ENCODE results near the gene C21orf91.

Gene C21orf91

DNA sequence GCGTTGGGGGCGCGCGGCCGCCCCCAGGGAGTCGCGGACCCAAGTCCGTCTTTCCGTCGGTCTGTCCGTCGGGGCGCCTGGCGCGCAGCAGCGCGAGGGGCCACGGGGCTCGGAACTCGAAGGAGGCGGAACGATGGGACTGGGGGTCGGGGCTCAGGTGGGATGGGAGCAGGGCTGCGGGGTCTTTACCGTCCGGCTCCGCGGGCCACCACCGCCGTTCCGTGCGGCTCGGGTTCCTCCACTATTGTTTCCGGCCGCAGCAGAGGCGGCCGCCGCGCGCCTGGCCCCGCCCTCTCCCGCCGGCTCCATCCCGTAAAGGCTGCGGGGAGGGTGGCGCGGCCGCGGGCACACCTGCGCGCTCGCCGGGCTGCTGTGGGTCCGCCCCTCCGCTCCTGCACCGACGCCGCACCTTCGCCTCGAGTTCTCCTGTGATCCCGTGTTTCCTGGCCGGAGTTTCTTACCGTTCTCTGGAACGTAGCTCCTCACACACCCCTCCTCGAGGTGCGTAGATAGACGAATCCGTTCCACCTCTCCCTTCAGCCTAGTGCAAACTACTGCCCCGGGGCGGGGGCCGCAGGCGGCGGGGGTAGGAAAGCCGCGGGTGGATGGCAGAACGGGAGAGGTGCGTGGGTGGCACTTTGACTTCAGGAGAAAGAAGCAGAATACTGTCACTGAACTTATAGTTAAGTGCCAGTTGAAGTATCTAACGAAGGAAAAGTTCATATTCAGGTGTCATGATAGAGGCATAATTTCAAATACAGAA, at the start of gene C21orf91:
Gene C21orf91 (minus strand): TSS at position 243 of the 763 bp plus-strand sequence. CDS start 1,038 bp downstream, outside the sequence.
- DNase-seq = peak; percentile 89

DNA sequence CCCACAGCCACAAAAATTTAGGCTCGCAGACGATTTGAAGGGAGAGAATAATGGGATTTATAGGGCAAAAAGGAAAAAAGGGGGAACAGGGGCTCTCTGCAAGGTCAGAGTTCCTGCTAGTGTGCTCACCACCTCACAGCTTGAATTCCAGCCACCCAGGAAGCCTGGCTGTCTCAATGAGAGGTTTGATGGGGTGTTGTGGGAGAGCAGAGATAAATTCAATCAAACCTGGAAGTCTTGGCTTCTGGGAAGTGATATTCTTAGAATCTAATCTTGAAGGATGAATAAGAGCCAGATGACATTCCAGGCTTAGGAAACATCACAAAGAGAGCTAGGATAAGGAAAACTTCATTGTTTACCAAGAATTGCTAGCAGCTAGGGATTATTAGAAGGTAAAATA, 47.4 kb upstream of the C21orf91 start:
- no peak for DNase-seq

DNA sequence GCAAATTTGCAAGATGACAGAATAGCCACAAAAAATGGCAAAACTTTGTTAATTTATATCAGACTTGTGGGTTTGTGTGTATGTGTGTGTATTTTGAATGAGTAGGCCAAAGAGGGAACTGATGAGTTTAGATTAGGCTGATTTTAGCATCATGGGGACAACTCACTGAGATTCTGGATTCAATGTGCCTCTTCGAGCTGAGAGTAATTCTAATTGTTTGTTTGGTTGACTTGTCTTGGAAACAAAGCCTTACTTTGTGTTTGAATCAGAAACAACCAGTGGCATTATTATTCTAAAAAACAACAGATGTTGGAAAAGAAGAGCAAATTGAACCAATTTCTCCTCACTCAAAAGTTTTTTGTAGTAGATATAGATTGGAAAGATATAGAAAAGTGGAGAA, 40.5 kb upstream of the C21orf91 start:
- DNase-seq = no peak

DNA sequence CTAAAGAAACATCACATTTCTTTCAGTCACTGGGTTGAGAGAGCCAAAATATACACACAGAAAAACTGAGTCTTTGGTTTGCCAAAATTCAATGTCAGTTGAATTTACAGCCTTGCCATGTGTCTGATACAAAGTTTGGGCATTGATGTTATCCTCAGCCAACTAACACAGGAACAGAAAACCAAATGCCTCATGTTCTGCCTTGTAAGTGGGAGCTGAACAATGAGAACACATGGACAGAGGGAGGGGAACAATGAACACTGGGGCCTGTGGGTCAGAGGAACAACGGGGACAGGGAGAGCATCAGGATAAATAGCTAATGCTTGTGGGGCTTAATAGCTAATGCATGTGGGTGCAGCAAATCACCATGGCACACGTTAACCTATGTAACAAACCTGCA, 39.6 kb upstream of the C21orf91 start:
- no peak for DNase-seq

DNA sequence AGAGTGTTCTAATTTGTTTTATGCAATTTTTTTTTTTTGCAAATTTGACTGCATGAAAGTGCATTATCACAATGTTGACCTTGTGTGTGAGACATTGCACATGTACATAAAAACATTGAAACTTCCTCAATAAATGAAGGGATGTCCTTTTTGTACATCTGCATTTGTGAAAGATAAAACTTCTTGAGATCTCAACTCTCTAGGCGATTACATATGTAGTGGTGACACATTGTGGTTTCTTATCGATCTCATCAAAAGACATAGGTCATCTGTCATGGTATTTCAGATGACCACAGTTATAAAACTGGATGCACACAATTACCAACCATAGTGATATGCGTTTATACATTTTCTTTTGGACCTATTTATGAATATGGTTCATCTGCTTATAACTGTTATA, 35.6 kb upstream of the C21orf91 start:
- no peak for DNase-seq

DNA sequence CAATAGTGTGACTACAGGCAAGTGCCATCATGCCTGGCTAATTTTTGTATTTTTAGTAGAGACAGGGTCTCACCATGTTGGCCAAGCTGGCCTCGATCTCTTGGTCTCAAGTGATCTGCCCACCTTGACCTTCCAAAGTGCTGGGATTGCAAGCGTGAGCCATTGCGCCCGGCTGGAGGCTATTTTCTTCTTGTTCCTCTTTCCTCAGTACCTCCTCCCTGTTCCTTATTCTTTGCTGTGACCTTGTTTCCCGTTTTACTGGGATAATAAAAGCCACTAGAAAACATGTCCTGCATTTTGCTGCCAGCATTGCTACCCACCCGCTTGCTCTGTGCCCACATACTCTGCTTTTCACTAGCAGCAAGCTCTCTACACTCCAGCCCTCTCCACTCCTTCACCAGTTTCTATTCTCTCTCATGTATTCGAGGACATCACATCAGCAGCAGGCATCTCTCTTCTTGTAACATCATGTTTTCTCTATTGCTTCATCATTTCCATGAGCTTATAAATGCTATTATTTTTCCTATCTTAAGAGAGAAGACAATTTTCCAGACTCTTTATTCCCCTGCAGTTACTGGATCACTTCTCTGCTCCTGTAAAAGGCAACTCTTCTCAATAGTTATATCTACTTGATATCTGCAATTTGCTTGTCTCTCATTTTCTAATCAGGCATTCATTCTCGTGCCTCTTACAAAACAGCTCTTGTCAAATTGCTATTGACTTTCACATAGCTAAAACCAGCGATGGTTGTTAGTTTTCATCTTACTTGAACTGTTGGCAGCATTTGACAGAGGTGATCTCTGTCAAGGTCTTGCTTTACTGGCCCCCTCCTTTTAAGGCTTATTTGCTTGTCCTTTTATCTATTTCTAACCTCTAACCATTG, 34.5 kb upstream of the C21orf91 start:
- DNase-seq = no peak

DNA sequence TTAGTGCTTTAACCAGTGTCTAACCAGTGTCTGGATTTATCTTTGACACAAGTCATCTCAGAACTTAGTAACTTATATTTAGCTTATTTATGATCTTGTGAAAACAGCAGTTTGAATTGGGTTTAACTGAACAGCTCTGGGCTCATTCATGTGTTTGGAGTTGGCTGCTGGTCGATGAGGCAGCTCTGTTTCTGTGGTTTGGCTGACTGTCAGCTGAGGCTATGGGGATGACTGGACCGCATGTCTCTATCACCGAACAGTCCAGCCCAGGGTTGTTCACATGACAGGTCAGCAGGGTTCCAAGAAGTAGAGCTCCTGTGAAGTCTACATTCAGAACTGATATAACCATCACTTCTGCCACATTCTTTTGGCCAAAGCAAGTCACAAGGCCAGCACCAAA, 29.1 kb upstream of the C21orf91 start:
- no peak for DNase-seq

DNA sequence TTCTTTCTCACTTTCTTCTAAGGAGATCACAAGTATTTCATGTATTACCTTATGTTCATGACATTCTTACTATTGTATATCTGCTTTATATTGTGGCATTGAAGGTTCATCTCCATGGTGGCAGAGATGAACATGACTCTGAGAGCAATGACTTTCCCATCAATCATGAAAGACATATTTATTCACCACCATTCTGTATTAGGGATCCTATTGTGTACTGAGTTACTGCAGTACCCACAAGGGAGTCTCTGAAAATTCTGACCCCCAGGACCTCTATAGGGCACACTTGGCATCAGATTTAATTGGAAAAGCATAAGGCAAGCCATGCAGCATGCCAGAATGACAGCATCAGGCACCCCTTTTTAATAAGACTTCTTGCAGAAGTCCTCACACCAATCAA, 21.9 kb upstream of the C21orf91 start:
- DNase-seq = no peak

DNA sequence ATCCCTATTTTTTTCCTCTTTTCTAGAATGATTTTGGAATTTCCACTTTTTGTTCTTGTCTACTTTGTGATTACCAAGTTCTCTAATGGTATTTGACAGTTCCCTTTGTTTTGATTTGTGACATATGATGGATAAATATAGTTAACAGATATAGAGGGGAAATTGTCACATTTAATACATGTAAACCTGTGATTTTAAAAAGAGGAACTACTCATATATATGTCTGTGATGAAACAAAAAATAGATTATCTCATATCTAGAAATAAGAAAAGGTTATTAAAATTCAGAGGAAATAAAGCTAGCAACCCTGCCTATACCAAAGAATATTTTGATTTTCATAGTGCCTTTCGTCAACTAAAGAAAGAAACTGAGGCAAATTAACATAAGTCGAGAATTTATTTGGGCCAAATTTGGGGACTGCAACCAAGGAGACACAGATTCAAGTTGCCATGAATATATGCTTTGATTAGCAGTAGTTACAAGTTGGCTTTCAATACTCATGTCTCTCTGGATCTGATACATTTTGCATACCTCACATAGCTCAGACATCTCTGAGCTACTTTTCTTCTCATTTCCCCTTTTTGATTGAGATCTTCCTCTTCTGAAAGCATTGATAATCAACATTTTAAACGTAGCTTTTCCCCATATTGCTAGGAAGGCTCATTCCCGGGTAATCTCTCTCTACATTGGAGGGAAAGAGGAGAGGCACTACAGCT, 15.6 kb upstream of the C21orf91 start:
- no peak for DNase-seq

DNA sequence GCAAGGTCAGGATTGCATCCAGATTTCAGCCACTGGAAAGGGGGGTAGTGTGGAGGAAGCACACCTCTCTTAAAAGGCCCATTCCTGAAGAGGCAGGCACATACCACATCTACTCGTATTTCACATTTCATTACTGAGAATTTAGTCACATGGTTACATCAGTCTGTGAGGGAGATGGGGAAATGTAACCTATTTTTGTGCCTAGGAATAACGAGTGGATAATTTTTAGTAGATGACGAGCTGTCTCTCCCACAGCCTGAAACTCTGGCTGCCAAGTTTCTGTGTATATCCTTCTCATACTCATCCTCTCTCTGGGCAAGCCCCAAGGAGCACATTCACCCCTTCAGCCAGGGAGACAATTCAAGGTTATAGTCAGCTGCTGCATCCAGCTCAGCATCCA, 10.3 kb upstream of the C21orf91 start:
- no peak for DNase-seq

DNA sequence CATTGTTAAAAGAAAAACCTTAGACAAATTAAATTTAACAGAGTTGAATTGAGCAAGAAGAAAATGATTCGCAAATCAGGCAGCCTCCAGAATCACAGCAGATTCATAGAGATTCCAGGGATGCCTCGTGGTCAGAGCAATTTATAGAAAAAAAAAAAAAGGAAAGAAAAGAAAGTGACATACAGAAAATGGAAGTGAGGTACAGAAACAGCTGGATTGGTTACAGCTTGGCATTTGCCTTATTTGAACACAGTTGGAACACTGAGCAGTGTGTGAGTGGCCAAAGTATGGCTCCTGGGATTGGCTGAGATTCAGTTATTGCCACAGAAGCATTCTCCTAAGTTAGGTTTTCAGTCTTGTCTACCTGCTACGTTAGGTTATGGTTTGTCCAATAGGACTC, 9.1 kb upstream of the C21orf91 start:
- DNase-seq = no peak

DNA sequence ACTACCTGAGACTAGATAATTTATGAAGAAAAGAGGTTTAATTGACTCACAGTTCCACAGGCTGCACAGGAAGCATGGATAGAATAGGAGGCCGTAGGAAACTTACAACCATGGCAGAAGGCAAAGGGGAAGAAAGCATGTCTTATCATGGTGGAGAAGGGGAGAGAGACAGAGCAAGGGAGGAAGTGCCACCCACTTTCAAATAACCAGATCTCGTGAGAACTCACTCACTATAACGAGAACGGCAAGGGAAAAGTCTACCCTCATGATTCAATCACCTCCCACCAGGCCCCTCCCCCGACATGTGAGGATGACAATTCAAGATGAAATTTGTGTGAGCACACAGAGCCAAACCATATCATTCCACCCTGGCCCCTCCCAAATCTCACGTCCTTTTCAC, 4.7 kb upstream of the C21orf91 start:
- no peak for DNase-seq

DNA sequence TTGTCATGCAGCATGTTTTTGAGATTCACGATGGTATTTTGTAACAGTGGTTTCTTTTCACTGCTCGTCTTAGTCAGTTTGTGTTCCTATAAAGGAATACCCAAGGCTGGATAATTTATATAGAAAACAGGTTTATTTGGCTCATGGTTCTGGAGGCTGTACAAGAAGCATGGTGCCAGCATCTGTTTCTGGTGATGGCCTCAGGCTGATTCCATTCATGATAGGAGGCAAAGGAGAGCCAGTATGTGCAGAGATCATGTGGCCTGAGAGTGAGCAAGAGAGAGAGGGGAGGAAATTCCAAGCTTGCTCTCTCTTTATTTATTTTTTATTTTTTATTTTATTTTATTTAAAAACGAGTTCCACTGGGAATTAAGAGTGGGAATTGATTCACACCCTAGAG, 2.0 kb upstream of the C21orf91 start:
- no peak for DNase-seq

DNA sequence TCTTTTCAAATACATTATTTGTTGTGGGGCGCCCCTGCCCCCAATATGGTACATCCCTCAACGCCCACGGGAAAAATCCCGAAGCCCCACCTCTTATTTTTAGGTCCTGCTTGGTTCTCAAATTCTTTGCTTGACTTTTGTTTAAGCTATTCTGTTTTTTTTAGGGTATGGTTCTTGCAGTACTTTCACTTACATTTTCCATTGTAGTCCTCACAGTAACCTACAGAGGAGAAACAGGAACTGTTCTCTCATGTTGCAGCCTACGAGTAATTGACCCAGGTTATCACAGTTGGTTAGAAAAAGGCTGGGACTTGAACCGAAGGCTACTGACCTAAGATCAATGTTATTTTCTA, 697 bp upstream of the C21orf91 start:
- DNase-seq = no peak

DNA sequence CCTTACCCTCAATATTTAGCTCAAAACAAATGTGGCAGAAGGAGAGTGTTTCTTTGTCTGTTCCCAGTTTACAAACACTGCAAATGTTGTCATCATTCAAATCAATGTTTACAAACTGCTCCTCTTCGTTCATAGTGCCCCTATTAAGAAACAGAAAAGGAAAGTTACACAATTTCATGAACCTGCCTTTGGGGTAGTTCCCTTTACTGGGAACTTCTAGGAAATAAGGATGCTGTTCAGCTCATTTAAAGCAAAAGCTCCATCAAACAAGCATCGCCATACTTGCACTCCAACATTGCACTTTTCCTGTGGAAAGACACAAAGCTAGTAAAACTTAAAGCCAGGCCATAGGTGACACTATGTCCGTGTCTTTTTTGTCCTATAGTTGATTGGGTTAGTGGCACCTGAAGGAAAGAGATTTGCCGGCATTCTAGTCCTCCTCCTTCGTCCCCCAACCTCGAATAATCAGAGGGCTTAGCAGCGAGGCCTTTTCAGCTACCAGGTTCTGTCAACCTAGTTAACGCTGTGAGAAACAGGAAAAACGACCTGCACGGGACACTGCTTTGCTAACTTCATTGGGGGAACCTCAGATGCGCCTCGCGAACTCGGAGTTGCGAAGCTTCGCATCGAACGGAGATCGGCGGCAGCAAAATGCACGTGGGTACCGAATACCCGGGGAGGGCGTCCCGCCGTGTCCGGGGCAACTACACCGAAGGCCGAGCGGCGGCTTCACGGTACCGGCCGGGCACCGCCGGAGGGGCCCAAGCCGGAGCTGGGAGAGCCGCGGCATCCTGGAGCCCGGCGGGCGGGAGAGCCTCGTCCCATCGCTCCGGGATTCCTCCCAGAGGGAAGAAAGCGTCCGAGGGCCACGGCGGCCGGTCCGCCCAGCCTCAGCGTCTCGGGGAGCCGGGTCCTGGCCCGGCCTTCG, 706 bp downstream of the C21orf91 start:
- peak; percentile 39 for DNase-seq

DNA sequence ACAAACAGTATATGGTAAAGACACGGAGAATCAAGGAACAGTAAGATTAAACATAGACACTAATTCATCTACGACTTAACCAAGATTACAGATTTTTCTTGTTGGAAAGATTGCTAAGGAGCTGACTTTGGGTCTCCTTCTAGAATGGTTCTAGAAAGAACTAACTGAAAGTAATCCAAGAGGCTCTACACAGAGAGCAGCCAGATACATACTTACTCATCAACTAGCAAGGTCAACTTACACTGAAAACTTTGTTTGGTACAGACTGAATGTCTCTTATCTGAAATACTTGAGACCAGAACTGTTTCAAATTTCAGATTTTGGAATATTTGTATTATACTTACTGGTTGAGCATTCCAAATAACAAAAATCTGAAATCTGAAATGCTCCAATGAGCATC, 5.8 kb downstream of the C21orf91 start:
- DNase-seq = no peak

DNA sequence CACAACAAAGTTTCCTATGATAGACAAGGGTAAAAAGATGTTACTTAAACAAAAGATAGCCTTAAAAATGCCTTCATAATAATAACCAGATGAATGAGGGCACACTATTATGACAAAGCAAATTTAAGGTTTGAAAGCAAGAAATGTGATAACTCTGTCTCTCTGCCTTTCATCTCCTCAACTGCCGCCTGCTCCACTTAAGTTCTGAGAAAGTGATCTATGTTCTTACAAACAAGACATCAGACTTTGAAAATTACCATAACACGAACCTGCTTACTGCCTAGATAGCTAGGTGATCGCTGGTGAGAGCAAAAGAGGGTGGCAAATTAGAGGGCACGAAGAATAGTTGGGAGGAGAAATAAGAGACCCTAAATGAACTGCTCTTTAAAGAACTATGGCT, 13.2 kb downstream of the C21orf91 start:
- no peak for DNase-seq

DNA sequence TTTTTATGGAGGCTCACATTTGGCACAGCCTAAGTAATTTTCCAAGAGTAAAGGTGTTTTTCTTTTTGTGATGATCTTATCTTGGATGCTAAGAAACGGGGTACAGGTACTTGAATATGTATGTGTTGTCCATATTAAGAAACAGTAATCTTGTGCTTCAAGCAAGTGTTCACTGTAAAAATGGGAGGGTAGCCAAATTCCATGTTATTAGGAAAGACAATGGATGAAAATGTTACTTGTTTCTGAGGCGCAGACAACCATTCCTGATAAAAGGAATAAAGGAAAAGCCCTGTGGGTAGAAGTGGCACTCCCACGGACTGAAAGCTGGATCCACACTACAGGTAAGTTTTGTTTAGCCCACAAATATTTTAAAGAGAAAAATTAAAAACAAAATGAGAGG, 15.6 kb downstream of the C21orf91 start:
- no peak for DNase-seq

DNA sequence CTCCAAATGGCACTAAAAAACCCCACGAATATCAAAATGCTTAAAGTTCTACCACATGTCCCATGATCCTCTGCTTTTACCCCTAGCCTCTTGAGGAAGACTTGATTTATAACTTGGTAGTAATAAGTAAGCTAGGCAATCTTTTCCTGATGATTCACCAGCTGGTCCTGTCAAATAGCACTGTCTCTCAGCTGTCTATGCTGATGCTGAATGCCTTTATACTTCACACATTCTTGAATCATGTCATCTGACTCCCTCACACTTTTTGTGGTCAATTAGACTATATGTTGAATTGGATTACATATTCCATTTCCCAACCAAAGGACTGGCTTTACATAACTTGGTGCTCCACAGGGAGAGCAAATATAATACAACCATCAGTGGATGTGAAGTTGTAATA, 16.6 kb downstream of the C21orf91 start:
- DNase-seq = no peak

DNA sequence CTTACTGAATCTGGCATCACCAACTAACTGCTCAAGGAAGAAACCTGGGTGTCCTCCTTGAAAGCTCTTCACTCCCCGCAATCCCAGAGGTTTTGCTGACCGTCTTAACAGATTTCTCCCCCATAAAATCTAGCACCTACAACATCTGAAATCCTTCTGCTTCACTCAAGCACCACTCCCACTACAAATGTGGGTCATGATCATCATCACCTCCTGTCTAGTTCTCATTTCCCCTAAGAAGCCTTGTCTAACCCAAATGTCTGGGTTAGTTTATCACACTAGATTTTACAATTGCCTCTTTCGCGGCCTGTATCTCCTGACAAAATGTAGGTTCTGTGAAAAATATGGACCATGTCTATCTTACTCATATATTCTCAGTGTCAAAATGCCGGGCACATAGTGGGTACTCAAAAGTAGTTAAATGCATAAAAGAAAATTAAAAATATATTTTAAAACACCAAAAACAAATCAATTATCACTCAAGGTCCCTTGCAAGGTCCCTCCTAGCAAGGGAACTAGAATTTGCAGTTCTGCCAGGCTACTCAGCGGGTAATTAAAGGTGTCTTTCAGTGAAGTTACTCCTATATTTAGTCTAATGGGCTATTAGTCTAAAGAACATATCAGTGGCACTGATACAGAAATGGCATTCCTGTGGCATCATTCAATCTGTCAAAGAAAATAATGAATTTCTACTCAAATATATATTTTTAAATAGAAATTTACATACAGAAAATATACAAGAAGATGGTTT, 19.6 kb downstream of the C21orf91 start:
- no peak for DNase-seq

DNA sequence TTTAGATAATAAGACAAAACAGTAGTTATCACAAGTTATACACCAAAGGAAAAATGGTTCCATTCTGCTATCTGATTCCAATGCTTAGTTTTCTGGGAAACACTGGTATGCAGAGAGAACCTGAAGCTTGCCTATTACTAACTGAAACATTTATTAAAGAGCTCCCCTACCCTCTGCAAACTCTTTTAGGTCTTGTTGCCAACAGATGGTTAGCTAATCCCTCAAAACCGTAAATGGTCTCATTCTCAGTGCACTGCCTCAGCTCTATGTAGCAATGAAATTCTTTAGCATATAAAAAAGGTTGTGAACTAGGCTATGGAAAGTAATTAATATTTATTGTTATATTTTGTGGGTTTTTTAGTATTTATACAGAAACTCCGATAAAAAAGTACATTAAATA, 20.4 kb downstream of the C21orf91 start:
- no peak for DNase-seq

DNA sequence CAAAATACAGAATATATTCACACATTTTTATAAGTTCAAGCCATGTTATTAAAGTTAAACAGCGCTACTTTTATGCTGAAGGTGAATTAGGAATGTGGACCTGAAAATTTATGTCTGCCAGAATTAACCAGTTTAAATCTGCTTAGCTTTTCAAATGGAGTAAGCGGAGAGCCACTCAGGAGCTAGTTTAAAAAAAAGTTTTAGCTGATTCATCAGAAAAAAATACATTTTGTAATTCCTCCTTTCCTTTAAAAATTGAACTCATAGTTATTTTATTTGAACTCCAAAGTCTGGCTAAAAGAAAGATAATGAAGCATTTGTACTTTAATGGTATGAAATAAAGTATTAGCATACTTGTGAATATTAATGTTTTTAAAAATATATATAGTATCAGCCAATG, 21.2 kb downstream of the C21orf91 start:
- DNase-seq = no peak

All from CD4-positive, alpha-beta T cell treated with Interferon gamma for 1 hour (primary cell).